DND-41 (cell line): Measurements from ENCODE around the gene AATK.

Source experiments
- EZH2 ChIP-seq: IDR thresholded peaks from 3 replicates; pipeline ENCODE4 v1.6.1; 2012; ENCODE audit warnings: borderline replicate concordance, low read depth, mild to moderate bottlenecking, moderate library complexity, low read length, inconsistent platforms; ENCODE audit not compliant: severe bottlenecking
- TF ChIP-seq, protein P1 (sequence below): IDR thresholded peaks from 2 replicates; pipeline ENCODE4 v1.5.1; 2012; ENCODE audit warnings: borderline replicate concordance, low read length, moderate library complexity, mild to moderate bottlenecking; ENCODE audit not compliant: poor library complexity, severe bottlenecking; ENCODE audit errors: extremely low read depth

GRCh38 chr17:81092518-81093095, 73.4 kb downstream of the AATK start:
- TF ChIP-seq, protein P1, sequence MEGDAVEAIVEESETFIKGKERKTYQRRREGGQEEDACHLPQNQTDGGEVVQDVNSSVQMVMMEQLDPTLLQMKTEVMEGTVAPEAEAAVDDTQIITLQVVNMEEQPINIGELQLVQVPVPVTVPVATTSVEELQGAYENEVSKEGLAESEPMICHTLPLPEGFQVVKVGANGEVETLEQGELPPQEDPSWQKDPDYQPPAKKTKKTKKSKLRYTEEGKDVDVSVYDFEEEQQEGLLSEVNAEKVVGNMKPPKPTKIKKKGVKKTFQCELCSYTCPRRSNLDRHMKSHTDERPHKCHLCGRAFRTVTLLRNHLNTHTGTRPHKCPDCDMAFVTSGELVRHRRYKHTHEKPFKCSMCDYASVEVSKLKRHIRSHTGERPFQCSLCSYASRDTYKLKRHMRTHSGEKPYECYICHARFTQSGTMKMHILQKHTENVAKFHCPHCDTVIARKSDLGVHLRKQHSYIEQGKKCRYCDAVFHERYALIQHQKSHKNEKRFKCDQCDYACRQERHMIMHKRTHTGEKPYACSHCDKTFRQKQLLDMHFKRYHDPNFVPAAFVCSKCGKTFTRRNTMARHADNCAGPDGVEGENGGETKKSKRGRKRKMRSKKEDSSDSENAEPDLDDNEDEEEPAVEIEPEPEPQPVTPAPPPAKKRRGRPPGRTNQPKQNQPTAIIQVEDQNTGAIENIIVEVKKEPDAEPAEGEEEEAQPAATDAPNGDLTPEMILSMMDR, result no peak
- TF ChIP-seq EZH2, result no peak
